ENCODE results near the gene DNPH1.
A peak's percentile ranks its signal among the peaks of the same experiment; 100 is the strongest.

Gene DNPH1

DNA sequence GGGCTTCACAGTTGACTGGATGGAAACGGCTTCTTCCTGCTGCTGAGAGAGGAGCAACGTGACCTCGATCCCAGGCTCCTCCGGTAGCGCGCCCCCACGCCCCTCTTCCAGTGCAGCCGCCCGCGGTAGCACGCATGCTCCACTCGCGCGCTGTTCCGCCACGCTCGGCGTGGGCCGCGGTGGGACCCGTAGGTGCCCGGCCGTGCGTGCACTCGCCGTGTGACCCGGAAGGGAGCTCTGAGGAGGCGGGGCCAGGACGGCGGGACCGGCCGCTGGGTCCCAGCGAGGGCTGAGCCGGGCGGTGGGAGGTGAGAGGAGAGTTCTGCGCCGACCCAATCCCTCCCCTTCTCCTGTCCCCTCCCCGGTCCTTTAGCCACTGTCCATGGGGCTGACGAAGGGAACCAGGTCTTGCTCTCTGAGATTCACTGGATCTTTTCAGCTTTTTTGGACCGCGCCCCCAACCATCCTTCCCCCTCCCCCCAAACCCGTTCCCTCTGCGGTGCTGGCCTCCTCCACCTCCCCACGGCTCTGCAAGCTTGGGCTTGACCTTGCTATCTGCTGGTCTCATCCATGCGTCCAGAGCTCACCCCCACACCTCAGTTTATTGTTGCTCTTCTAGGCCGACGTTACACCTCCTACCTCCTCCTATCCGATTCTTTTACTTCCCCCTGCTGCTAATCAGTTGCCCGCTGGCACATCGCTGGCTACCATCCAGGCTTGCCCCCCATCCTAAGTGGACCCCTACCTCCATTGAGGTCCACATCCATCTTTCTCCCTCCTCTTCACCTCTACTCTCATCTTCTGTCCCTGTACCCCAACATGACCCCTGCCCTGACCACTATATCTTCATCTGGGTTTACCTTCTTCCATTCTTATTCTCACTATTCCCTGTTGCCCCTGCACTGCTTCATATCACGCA is 47.1 kb downstream of the DNPH1 start, which contains the start of gene CUL9:
Gene CUL9, plus strand, starts transcription at position 255 of the 919 bp plus-strand sequence. CDS start 2,115 bp downstream, outside the sequence.
- Histone ChIP-seq H3K9me3 (no peaks in the 10 kb centered on the region), H3K4me3 (peak within 1 kb of the TSS; percentile 68 to 76), H3K36me3 (peaks cover 34 to 66% (median 40%) of the 10 kb centered on the region in 3 donors), H3K27ac (peak within 1 kb of the TSS; percentile 55 to 78), H3K27me3 (no peaks in the 10 kb centered on the region), H3K4me1 (peaks cover 0 to 23% (median 13%) of the 10 kb centered on the region in 4 donors)
- TF ChIP-seq, protein P1, sequence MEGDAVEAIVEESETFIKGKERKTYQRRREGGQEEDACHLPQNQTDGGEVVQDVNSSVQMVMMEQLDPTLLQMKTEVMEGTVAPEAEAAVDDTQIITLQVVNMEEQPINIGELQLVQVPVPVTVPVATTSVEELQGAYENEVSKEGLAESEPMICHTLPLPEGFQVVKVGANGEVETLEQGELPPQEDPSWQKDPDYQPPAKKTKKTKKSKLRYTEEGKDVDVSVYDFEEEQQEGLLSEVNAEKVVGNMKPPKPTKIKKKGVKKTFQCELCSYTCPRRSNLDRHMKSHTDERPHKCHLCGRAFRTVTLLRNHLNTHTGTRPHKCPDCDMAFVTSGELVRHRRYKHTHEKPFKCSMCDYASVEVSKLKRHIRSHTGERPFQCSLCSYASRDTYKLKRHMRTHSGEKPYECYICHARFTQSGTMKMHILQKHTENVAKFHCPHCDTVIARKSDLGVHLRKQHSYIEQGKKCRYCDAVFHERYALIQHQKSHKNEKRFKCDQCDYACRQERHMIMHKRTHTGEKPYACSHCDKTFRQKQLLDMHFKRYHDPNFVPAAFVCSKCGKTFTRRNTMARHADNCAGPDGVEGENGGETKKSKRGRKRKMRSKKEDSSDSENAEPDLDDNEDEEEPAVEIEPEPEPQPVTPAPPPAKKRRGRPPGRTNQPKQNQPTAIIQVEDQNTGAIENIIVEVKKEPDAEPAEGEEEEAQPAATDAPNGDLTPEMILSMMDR (IDR thresholded peaks at IDR 0.05), result no peak
- peak; percentile 82 to 92 for DNase-seq
- intact Hi-C loops (cut with DNase I; ENCODE audit: low total_unique reads), result no loop called here

DNA sequence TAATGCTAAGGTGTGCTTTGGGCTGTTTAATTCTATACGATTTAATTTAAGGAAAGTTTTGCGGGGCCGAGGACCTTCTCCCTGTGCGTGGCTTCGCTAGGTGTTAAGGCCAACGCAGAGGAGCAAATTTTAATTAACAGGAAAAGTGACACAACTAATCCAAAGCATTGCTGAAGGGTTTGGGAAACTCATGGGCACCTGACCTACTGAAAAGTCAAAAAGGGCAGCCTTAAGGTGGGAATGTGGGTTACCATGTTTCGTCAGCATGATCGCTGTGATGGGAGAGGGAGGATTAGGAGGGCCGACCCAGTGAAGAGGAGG is 47.7 kb downstream of the DNPH1 start:
- H3K27ac ChIP-seq, result peak overlapping the region; percentile 55 to 78
- H3K9me3 ChIP-seq, result no peaks in the 10 kb centered on the region
- peaks cover 36 to 64% (median 40%) of the 10 kb centered on the region in 3 donors for H3K36me3 ChIP-seq
- intact Hi-C loops (cut with DNase I; ENCODE audit: low total_unique reads), result no loop called here
- H3K4me3 ChIP-seq, result peak overlapping the region; percentile 68 to 76
- no peaks in the 10 kb centered on the region for H3K27me3 ChIP-seq
- H3K4me1 ChIP-seq, result peaks cover 0 to 23% (median 13%) of the 10 kb centered on the region in 4 donors
- TF ChIP-seq, protein P1 (IDR thresholded peaks at IDR 0.05), result no peak
- DNase-seq, result no peak

DNA sequence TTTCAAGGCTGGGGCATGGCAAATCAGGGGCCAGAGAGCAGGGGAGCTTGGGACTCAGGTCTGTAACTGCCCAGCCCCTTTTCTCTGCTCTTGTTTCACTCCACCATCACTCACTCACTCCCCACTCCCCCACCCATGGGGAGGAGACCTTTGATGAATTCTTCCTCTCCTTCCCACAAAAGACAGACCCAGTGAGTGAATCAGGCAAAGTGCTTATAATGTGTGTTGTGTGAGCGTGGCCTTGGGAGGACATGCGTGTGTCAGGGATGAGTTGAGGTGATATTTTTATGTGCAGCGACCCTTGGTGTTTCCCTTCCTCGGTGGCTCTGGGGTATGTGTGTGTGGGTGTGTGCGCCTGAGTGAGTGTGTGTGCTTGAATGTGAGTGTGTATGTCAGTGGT is 48.3 kb downstream of the DNPH1 start:
- TF ChIP-seq, protein P1 (IDR thresholded peaks at IDR 0.05), result no peak
- intact Hi-C loops (cut with DNase I; ENCODE audit: low total_unique reads), result no loop called here
- Histone ChIP-seq H3K9me3 (no peaks in the 10 kb centered on the region), H3K36me3 (peaks cover 36 to 64% (median 46%) of the 10 kb centered on the region in 3 donors), H3K4me3 (no peak overlapping the region), H3K27me3 (no peaks in the 10 kb centered on the region), H3K27ac (peak overlapping the region; percentile 55 to 78), H3K4me1 (peaks cover 0 to 28% (median 16%) of the 10 kb centered on the region in 4 donors)
- no peak for DNase-seq

DNA sequence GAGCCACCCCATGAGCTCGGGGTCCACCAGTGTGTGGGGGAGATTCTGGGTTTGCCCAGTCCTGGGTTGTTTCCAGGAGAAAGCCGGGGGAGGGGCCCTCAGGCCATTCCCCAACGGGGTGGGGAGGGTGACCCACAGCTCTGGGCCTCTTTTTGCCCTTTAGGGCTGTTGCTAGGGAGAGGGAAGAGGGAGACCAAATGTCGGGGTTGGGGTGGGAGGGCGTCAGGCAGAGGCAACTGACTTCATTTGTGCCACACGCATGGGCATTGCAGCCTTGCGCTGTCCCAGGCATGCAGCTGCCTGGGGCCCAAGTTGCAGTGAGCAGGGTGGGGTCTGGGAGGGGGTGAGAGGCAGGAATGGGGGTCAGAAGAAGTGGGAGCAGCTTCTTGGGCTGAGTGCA is 49.2 kb downstream of the DNPH1 start:
- no peaks in the 10 kb centered on the region for H3K9me3 ChIP-seq
- TF ChIP-seq, protein P1 (IDR thresholded peaks at IDR 0.05), result no peak
- intact Hi-C loops (cut with DNase I; ENCODE audit: low total_unique reads), result no loop called here
- H3K27me3 ChIP-seq, result no peaks in the 10 kb centered on the region
- peak overlapping the region in 1 of 2 donors; percentile 3 for H3K27ac ChIP-seq
- no peak overlapping the region for H3K4me3 ChIP-seq
- peaks cover 35 to 63% (median 55%) of the 10 kb centered on the region in 3 donors for H3K36me3 ChIP-seq
- H3K4me1 ChIP-seq, result peaks cover 0 to 37% (median 25%) of the 10 kb centered on the region in 4 donors
- no peak for DNase-seq

DNA sequence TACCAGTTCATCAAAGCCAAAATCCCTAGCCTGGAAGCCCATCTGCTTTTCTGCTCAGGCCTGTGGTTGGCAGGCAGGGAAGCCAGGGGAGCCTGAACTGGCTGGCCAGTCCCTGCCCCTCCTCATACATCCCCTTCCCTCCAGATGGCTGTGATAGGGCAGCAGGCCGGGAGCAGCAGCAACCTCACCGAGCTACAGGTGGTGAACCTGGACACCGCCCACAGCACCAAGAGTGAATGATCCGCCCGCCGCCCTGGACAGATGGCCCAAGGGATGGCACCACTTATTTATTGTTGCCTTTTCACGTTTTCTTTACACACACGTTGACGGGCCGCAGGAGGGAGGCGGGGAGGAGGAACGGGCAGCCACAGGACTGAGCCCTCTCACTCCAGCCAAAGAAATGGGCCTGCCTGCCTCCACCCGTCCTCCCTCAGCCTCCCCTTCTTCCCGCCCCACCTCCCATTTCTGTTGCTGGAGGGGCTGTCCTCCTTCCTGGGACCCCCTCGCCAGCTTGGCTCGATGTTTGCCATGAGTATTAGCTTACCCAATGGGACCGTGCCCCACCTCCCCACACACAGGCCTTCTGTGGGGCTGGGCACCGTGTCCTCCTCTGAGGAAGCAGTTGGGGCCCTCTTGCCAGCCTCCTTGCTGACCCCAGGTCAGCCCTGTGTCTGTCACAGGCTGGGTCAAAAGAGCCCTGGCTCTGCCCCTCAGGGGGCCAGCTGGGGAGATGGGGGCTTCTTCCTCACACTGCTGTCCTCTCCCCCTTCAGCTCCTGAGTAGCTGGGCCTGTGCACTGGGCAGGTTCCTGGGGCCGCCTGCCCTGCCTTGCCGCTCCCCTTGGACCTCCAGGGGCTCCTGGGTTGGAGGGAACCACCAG is 50.1 kb downstream of the DNPH1 start:
- Histone ChIP-seq H3K36me3 (peaks cover 35 to 55% (median 55%) of the 10 kb centered on the region in 3 donors), H3K27me3 (no peaks in the 10 kb centered on the region), H3K27ac (peak overlapping the region; percentile 1 to 3), H3K4me3 (no peak overlapping the region), H3K9me3 (no peaks in the 10 kb centered on the region), H3K4me1 (peaks cover 0 to 42% (median 25%) of the 10 kb centered on the region in 4 donors)
- DNase-seq, result no peak
- intact Hi-C loops (cut with DNase I; ENCODE audit: low total_unique reads), result no loop called here
- TF ChIP-seq, protein P1 (IDR thresholded peaks at IDR 0.05), result no peak

Measured in tibial artery (tissue), 4 donors.